Caki2 (cell line): Measurements from ENCODE around the gene PIANP. TPM values are rescaled to one million over a fixed set of nuclear protein-coding genes. Genes with fewer than 3 reads are reported as not detected.
"Not testable (repeated sequence)": the region's sequence is repeated elsewhere in the genome, so short reads cannot be mapped to it uniquely, and the experiment has no call there.

ENCODE experiments used
- DNase-seq: peaks from one replicate; pipeline ENCODE4 v3.0.0-alpha.2; 2015; ENCODE audit warnings: low read depth
- in situ Hi-C: cut with HindIII; loops from 2 replicates; pipeline ENCODE4 v1.10.0; 2016; ENCODE audit warnings: low sequenced_read_pairs, low pct_unique_long_range_greater_than_20kb, mixed read lengths
- total RNA-seq: library from RNA; depleted of rRNA; stranded (reverse); fragments of >200 nt; shearing (Covaris generic); gene quantifications from 2 replicates; pipeline ENCODE4 v1.2.3, GENCODE V29; 2014; ENCODE audit warnings: low replicate concordance; rRNA removed

PIANP gene, protein sequence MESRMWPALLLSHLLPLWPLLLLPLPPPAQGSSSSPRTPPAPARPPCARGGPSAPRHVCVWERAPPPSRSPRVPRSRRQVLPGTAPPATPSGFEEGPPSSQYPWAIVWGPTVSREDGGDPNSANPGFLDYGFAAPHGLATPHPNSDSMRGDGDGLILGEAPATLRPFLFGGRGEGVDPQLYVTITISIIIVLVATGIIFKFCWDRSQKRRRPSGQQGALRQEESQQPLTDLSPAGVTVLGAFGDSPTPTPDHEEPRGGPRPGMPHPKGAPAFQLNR
- total RNA-seq, result not detected in 2 replicates

DNA sequence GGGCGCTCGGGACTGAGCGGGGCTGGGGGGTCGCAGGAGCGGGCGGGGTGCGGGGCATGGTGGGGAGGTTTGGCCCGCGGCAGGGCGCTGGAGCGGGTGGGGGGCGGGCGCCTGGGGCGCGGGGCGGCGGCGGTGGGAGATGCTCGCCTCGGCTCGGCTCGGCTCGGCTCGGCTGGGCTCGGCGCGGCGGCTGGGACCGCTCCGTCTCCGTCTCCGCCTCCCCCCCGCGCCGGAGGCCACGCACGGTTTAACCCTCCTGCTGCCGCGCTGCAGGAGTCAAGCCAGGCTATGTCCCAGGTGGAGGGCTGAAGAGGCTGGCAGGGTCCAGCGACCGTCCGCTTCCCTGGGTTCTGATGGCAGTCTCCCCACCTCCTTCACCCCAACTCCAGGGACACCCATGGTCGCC lies at the start of gene PIANP:
PIANP (minus strand) TSS at position 170 of the 406 bp plus-strand sequence. CDS start 2,754 bp downstream, outside the sequence.
- in situ Hi-C loops, result no loop called here
- DNase-seq, result no peak

DNA sequence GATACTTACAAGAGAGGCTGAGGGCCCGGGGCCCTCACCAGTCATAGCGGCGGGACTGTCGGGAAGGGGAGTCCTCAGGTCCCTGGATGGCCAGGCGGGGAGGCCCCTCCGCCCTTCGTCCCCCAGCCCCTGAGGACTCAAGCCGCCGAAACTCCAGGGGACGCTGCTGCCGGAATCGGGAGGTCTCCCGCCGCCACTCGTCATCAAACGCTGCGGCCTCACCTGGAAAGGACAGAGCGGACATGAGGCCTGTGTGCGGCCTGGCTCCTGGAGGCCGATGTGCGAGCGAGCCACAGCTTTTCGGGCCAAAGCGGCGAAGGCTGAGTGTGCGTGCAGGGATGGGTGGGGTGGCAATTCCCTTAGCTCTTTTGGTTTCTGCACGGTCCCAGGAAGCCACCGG lies 48.1 kb upstream of the PIANP start:
- in situ Hi-C loops, result no loop called here

DNA sequence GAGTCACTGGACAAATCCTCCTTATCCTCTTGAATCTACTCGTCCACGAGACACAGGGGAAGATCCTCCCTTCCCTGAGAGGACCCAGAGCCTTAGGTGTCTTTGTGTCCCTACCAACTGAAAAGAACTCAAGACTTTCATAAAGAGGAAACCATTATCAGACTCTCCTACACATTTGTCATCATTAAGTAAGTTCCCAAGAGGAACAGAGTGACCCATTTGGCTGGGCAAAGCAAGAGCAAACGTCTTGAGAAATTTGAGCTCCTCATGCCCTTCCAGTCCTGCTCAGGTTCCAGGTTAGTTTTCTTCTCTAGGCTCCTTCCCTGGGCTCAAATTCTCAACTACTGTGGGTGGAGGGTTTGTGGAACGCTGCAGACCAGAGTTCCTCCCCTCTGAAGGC lies 46.6 kb upstream of the PIANP start:
- in situ Hi-C loops, result no loop called here
- no peak for DNase-seq

More for the DNA sequence above, 48.1 kb upstream of the PIANP start:
- DNase-seq, result no peak

DNA sequence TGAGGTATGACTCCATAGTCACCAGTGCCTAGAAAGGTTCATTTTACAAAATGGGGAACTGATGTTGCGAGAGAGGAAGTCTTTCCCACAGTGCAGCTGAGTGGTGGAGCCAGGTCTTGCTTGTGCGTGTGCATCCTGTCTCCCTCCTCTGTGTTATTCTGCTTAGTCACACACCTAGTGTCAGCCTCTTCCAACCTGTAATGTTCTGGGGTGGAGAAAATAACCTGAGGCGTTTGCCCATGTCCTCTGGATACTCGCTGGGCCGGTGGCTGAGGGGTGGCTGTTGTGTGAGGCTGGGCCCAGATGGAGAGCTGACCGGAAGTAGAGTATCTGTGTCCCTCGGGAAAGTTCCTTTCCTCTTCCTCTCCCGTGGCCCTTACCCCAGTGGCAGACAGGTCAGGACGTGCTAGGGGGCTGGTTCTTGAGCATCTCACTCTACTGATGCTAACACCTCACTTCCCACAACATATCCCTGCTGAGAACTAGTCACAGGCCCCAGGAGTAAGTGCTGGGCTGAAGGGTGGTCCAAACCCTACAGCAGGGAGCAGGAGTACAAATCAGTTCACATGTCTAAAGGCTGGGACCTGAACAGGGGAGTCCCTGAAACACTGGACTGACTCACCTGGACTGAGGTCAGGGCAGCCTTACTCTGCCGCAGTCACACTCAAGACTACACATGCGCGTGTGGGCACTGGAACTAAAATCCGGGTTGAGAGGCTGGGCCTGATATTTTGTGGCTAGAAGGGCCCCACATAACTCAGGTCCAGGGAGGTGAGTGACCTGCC lies 45.3 kb upstream of the PIANP start:
- peak; percentile 40 for DNase-seq
- in situ Hi-C loops, result no loop called here

DNA sequence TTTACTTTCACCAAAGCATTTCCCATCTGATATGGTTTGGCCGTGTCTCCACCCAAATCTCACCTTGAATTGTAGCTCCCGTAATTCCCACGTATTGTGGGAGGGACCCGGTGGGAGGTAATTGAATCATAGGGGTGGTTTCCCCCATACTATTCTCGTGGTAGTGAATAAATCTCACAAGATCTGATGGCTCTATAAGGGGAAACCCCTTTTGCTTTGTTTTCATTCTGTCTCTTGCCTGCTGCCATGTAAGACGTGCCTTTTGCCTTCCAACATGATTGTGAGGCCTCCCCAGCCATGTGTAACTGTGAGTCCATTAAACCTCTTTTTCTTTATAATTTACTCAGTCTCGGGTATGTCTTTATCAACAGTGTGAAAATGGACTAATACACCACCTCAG lies 42.7 kb upstream of the PIANP start:
- in situ Hi-C loops, DNase-seq: not testable (repeated sequence)

DNA sequence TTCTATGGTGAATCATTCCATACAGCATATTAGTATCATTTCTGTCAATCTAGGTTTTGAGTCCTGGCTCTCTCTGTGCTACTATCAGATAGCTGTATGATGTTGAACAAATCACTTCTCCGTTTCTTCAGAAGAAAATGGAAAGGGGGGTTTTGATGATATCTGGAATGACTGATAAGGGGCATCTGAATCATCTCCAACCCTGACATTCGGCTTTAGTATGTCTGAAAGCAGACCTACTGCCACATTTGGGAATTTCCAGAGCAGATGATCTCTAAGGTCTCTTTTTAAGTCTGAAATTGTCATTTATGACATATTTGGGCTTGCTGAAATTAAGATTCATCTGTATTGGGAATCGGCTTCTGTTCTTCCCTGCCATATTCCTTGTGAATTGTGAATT lies 42.2 kb upstream of the PIANP start:
- in situ Hi-C loops, result no loop called here
- no peak for DNase-seq

DNA sequence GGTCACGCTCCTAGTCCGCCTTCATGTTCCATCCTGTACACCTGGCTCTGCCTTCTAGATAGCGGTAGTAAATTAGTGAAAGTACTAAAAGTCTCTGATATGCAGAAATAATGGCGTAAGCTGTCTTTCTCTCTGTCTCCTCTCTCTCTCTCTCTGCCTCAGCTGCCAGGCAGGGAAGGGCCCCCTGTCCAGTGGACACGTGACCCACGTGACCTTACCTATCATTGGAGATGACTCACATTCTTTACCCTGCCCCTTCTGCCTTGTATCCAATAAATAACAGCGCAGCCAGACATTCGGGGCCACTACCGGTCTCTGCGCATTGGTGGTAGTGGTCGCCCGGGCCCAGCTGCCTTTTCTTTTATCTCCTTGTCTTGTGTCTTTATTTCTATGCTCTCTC lies 41.5 kb upstream of the PIANP start:
- DNase-seq, in situ Hi-C loops: not testable (repeated sequence)

DNA sequence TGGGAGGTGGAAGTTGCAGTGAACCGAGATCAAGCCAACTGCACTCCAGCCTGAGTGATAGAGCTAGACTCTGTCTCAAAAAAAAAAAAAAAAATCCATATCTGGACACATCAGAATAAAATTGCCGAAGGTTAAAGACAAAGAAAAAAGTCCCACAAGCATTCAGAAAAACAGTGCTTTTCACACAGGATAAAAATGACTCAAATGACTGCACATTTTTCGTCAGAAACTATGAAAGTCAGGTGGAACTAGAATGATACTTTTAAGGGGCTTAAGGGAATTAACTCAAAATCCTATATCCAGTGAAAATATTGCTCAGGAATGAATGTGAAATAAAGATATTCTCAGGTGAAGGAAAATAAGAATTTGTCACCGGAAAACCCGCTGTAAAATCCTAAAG lies 36.1 kb upstream of the PIANP start:
- no peak for DNase-seq
- in situ Hi-C loops, result no loop called here

DNA sequence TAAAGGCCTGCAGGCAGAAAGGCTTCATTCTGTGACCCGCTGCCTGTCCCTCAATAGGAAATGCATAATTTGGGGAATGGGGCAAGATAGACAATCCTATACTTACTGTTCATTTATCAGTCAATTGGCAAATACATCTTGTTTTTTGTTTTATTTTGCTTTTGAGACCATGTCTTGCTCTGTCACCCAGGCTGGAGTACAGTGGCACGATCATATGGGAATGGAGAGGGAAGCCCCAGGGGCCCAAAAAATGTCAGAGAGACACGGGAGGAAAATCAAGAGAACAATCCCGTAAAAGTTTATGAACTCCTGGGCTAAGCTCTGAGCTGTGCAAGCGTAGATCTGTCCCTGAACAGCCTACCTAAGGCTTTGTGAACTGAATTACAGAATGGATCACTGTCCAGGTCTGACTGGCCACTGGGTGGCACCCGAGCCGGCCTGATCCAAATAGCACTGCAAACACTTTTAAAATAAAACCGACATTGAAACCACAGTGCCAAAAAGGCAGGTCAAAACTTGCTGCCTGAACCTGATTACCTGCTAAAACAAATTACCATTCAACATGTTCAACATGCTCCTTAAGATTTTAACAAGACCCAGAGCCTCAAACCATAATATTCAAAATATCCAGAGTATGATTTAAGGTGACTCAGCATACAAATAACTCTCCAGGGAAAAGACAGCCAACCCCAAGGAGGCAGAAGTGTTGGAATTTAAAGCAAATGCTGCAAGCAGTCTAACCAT lies 35.0 kb upstream of the PIANP start:
- in situ Hi-C loops, result no loop called here
- DNase-seq, result peak; percentile 63

DNA sequence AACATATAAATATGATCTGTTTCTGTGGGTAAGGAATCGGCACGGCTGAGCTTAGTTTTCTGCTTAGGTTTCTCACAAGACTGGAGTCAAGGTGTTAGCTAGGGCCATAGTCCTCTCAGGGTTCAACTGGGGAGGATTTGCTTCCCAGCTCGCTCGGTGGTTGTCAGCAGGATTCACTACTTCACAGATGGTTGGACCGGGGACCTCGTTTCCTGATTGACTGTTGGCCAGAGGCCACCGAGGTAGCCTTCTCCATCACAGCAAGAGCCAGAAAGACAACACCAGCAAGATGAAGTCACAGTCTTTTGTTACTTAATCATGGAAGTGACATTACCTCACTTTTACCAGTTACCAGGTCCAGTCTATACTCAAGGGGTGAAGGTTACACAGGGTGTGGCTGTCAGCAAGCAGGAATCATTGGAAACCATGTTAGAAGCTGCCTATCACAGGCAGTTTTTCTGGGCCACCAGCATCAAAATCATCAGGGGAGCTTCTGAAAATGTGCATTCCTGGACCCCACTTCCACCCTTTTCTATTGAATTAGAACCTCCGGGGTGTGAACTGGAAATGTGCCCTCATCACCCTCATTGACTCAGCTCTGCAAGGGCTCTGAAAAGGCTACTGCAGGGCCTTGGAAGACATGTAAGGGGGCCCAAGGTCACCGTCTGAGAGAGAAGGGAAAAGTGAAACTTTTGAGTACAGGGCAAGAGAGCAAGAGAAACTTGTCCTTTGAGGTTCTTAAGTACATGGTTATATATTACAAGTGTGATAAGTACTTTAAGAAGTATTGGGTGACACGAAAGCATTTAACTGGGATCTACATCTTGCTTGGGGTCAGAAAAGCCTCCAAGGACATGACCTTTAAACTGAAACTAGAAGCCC lies 34.1 kb upstream of the PIANP start:
- DNase-seq, result no peak
- in situ Hi-C loops, result no loop called here

DNA sequence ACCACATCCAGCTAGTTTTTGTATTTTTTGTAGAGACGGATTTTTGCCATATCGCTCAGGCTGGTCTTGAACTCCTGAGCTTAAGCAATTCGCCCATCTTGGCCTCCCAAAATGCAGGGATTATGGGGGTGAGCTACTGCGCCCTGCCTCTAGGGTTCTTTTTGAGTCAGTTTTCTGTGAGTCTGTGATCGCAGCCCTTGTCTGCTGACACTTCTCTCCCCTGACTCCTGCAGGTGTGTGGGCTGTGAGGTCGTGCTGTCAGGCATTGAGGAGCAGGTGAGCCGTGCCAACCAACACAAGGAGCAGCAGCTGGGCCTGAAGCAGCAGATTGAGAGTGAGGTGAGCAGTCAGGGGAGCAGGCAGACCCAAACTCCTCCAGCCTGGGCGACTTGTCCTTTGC lies 29.6 kb upstream of the PIANP start:
- in situ Hi-C loops, result no loop called here
- no peak for DNase-seq

DNA sequence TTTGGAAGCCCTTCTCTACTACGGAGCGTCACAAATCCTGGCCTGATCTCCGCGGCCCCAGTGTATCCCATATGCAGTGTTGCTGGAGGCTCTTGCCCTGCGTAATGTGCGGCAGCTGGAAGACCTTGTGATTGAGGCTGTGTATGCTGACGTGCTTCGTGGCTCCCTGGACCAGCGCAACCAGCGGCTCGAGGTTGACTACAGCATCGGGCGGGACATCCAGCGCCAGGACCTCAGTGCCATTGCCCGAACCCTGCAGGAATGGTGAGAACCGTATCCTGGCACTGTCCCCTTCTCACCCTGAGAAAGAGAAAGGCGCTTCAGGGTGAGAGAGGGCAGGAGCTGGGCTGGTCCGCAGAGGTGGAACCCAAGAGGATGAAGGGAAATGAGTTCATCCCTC lies 28.6 kb upstream of the PIANP start:
- in situ Hi-C loops, result no loop called here
- DNase-seq, result no peak

DNA sequence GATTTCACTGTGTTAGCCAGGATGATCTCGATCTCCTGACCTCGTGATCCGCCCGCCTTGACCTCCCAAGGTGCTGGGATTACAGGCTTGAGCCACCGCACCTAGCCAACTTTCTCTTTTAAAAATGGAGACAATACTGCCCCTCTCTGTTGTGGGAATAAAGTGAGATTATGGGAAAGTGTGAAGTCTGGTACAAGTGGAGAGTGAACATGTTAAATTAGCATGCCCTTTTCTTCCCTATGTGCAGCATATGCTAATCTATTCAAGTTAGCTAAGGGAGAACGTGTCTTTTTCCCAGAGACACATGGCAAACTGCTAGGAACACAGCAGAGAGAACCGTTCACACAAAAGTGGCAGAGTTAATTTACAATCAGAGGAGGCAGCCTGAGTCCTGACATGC lies 24.7 kb upstream of the PIANP start:
- in situ Hi-C loops, result no loop called here
- no peak for DNase-seq

DNA sequence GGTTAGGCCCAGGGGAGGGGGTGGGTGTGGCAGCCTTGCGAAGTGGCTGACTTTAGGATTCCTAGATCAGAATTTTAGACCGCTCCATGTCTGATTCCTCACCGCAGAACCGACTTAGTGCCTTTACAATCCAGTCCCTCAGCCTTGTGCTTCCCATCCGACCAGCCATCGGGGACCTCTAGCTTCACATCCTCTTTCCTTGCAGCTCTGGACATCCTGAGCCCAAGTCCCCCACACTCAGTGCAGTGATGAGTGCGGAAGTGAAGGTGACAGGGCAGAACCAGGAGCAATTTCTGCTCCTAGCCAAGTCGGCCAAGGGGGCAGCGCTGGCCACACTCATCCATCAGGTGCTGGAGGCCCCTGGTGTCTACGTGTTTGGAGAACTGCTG lies 23.8 kb upstream of the PIANP start:
- in situ Hi-C loops, result no loop called here
- DNase-seq, result peak; percentile 48

DNA sequence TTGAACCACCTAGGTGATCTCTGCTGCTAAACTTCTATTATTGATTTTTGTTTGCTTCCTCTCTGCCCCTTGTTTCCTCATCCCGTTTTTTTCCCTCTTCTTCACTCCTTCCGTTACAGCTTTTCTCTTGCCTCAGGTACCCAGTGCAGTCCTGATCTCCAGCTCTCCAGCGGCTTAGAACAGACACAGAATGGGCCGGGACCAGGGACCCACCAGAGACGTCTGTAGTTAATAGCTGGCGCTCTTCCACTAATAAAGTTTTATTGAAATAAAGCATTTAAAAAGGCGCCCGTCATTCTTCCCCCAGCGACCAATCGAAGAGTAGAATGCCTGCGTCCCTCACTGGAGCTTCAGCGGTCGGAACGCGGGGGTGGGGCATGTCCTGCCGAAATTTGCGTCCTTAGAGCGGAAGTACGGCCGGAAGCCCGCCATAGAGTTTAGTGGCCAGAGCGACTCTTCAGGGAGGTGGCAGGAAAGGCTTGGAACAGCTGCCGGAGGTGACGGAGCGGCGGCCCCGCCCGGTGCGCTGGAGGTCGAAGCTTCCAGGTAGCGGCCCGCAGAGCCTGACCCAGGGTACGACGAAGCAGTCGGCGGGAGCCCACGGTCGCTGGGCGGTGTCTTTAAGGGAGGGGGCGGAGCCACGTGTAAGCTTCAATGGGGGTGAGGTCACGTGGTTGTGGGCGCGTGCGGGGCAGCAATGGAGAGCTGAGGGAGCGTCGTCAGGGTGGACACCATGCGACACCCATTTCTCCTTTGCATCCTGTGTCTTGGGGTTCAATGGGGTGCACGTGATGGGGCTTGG lies 23.2 kb upstream of the PIANP start, which contains the start of gene COPS7A:
COPS7A (plus strand) TSS at position 440 of the 802 bp plus-strand sequence. CDS start 611 bp downstream, outside the sequence.
- peak; percentile 99 for DNase-seq
- in situ Hi-C loops, result no loop called here

DNA sequence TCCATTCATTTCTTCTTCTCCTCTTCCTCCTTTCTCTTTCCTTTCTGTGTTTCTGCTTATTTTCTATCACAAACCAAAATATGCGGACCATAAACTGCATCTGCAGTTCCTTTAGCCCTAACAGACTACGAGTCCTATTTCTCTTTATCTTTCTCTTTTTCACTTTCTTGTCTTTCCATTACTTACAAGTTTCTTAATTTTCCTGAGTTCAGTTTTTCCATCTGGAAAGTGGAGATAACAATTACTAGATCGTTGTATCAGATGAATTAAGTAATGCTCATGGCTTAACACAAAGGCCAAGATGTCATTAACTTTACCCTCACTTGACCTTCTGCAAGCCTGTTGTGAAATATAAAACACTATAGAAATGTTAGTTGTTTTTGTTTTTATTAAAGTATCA lies 22.2 kb upstream of the PIANP start:
- no peak for DNase-seq
- in situ Hi-C loops, result no loop called here

DNA sequence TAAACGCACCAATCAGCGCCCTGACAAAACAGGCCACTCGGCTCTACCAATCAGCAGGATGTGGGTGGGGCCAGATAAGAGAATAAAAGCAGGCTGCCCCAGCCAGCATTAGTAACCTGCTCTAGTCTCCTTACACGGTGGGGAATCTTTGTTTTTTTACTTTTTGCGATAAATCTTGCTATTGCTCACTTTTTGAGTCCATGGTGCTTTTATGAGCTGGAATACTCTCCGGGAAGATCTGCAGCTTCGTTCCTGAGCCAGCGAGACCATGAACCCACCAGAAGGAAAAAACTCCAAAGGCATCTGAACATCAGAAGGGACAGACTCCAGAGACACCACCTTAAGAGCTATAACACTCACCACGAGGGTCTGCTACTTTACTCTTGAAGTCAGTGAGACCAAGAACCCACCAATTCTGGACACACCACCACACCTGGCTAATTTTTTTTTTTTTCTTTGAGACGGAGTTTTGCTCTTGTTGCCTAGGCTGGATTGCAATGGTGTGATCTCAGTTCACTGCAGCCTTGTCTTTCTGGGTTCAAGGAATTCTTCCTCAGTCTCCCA lies 16.3 kb upstream of the PIANP start:
- no peak for DNase-seq
- in situ Hi-C loops, result no loop called here
